Mesendoderm (in vitro differentiated cells): ENCODE data around the gene DYRK1A.
"Not testable (repeated sequence)": the region's sequence is repeated elsewhere in the genome, so short reads cannot be mapped to it uniquely, and the experiment has no call there.

Experiments
- DNase-seq: peaks from one replicate; pipeline ENCODE4 v3.0.0; 2013
- H2AK5ac ChIP-seq: 2 replicates; pipeline ENCODE4 v1.6.1; 2013; ENCODE audit warnings: low read length, inconsistent platforms
- H2BK120ac ChIP-seq: 2 replicates; pipeline ENCODE4 v1.6.1; 2013; ENCODE audit warnings: low read depth, mild to moderate bottlenecking, low read length, moderate library complexity, mixed read lengths
- H2BK15ac ChIP-seq: replicated peaks from 2 replicates; pipeline ENCODE4 v1.6.1; 2013; ENCODE audit warnings: low read depth, mild to moderate bottlenecking, moderate library complexity
- H2BK5ac ChIP-seq: 2 replicates; pipeline ENCODE4 v1.6.1; 2013; ENCODE audit warnings: low read length, inconsistent platforms
- H3K18ac ChIP-seq: 2 replicates; pipeline ENCODE4 v1.6.1; 2013; ENCODE audit warnings: mild to moderate bottlenecking, low read length, mixed read lengths
- H3K23ac ChIP-seq: one replicate; pipeline ENCODE4 v1.6.1; 2013; ENCODE audit warnings: low read length
- H3K27ac ChIP-seq: 2 replicates; pipeline ENCODE4 v1.5.1; 2013; ENCODE audit warnings: low read depth, mild to moderate bottlenecking, inconsistent platforms, low read length, moderate library complexity
- H3K27me3 ChIP-seq: 2 replicates; pipeline ENCODE4 v1.6.1; 2013; ENCODE audit warnings: low read length, control low read depth, mild to moderate bottlenecking, inconsistent platforms; ENCODE audit not compliant: insufficient read depth, poor library complexity
- H3K36me3 ChIP-seq: 2 replicates; pipeline ENCODE4 v1.6.1; 2013; ENCODE audit warnings: low read length, inconsistent platforms; ENCODE audit not compliant: control insufficient read depth, insufficient read depth
- H3K4ac ChIP-seq: one replicate; pipeline ENCODE4 v1.6.1; 2013; ENCODE audit warnings: low read depth, mild to moderate bottlenecking, low read length, moderate library complexity
- H3K4me1 ChIP-seq: 2 replicates; pipeline ENCODE4 v1.6.1; 2013; ENCODE audit warnings: low read depth, low read length, inconsistent platforms; ENCODE audit not compliant: control insufficient read depth
- H3K4me2 ChIP-seq: 2 replicates; pipeline ENCODE4 v1.6.1; 2013; ENCODE audit warnings: low read length
- H3K4me3 ChIP-seq: 2 replicates; pipeline ENCODE4 v1.5.1; 2013; ENCODE audit warnings: mild to moderate bottlenecking, low read length
- H3K56ac ChIP-seq: one replicate; pipeline ENCODE4 v1.6.1; 2013; ENCODE audit warnings: low read length
- H3K79me1 ChIP-seq: 2 replicates; pipeline ENCODE4 v1.6.1; 2013; ENCODE audit warnings: low read length, inconsistent platforms
- H3K79me2 ChIP-seq: 2 replicates; pipeline ENCODE4 v1.6.1; 2013; ENCODE audit warnings: mild to moderate bottlenecking, low read length; ENCODE audit not compliant: control insufficient read depth, insufficient read depth
- H3K9ac ChIP-seq: 2 replicates; pipeline ENCODE4 v1.6.1; 2013; ENCODE audit warnings: low read length, inconsistent platforms
- H4K5ac ChIP-seq: one replicate; pipeline ENCODE4 v1.6.1; 2013; ENCODE audit warnings: low read length
- H4K8ac ChIP-seq: one replicate; pipeline ENCODE4 v1.6.1; 2013; ENCODE audit warnings: low read depth, mild to moderate bottlenecking, control low read depth, low read length, moderate library complexity
- WGBS: extraction: QIAGEN DNeasy Blood & Tissue Kit; methylation state at CpG from one replicate; pipeline ENCODE4 v1.1.7; 2013; ENCODE audit warnings: low lambda C conversion rate, missing lambda C conversion rate; ENCODE audit not compliant: insufficient coverage; ENCODE audit errors: extremely low coverage; 5-methylcytosine and 5-hydroxymethylcytosine counted together

Gene DYRK1A

GRCh38 chr21:37538971-37539590 is 172.5 kb downstream of the DYRK1A start:
- Histone ChIP-seq H3K4me3 (no peak overlapping the region), H2BK15ac (no peak overlapping the region), H3K18ac (no peak overlapping the region), H3K4ac (no peak overlapping the region), H3K4me2 (no peak overlapping the region), H3K27ac (no peak overlapping the region), H3K36me3 (no peaks in the 10 kb centered on the region), H3K27me3 (no peaks in the 10 kb centered on the region), H3K4me1 (no peaks in the 10 kb centered on the region), H3K56ac (no peak overlapping the region), H3K79me2 (no peaks in the 10 kb centered on the region), H4K8ac (no peak overlapping the region), H2AK5ac (no peak overlapping the region), H3K9ac (no peak overlapping the region), H3K23ac (no peak overlapping the region), H2BK120ac (no peak overlapping the region), H4K5ac (no peak overlapping the region), H2BK5ac (no peak overlapping the region), H3K79me1 (no peaks in the 10 kb centered on the region)
- DNase-seq: no peak
- no CpG with 5 or more reads among the region's 5 CpGs for WGBS

- H3K56ac ChIP-seq, H3K18ac ChIP-seq, H3K9ac ChIP-seq, H4K5ac ChIP-seq, H3K4ac ChIP-seq, H3K27ac ChIP-seq, H3K79me1 ChIP-seq, H2BK15ac ChIP-seq, H3K4me2 ChIP-seq, H3K79me2 ChIP-seq, H2BK5ac ChIP-seq, H3K27me3 ChIP-seq, H3K4me1 ChIP-seq, DNase-seq, H2AK5ac ChIP-seq, H4K8ac ChIP-seq, H2BK120ac ChIP-seq, H3K4me3 ChIP-seq, H3K36me3 ChIP-seq, H3K23ac ChIP-seq: not testable (repeated sequence)
- no CpG with 5 or more reads among the region's 2 CpGs for WGBS
Measured at GRCh38 chr21:37541128-37541527, 174.6 kb downstream of the DYRK1A start.

GRCh38 chr21:37542512-37542911 is 175.9 kb downstream of the DYRK1A start:
- no peak overlapping the region for H3K9ac ChIP-seq
- no peak overlapping the region for H3K23ac ChIP-seq
- H2BK120ac ChIP-seq: no peak overlapping the region
- no peaks in the 10 kb centered on the region for H3K79me1 ChIP-seq
- peaks cover 2% of the 10 kb centered on the region for H3K4me1 ChIP-seq
- H3K4ac ChIP-seq: no peak overlapping the region
- no peak overlapping the region for H3K4me2 ChIP-seq
- no peaks in the 10 kb centered on the region for H3K27me3 ChIP-seq
- H2BK15ac ChIP-seq: no peak overlapping the region
- no peak overlapping the region for H3K27ac ChIP-seq
- no CpG with 5 or more reads among the region's 1 CpG for WGBS
- no peak overlapping the region for H3K4me3 ChIP-seq
- H4K8ac ChIP-seq: no peak overlapping the region
- H3K56ac ChIP-seq: no peak overlapping the region
- DNase-seq: no peak
- no peak overlapping the region for H3K18ac ChIP-seq
- H2AK5ac ChIP-seq: no peak overlapping the region
- H3K36me3 ChIP-seq: no peaks in the 10 kb centered on the region
- H4K5ac ChIP-seq: no peak overlapping the region
- no peak overlapping the region for H2BK5ac ChIP-seq
- no peaks in the 10 kb centered on the region for H3K79me2 ChIP-seq

- Histone ChIP-seq H3K4me1 (peaks cover 2% of the 10 kb centered on the region), H3K4me3 (no peak overlapping the region), H3K18ac (no peak overlapping the region), H4K5ac (no peak overlapping the region), H3K56ac (no peak overlapping the region), H2BK5ac (no peak overlapping the region), H2BK15ac (no peak overlapping the region), H4K8ac (no peak overlapping the region), H3K36me3 (no peaks in the 10 kb centered on the region), H3K79me1 (no peaks in the 10 kb centered on the region), H2AK5ac (no peak overlapping the region), H3K9ac (no peak overlapping the region), H3K4me2 (no peak overlapping the region), H3K79me2 (no peaks in the 10 kb centered on the region), H2BK120ac (no peak overlapping the region), H3K4ac (no peak overlapping the region), H3K23ac (no peak overlapping the region), H3K27me3 (no peaks in the 10 kb centered on the region), H3K27ac (no peak overlapping the region)
- WGBS: no CpG with 5 or more reads among the region's 22 CpGs
- no peak for DNase-seq
Measured at GRCh38 chr21:37546299-37546908, 179.8 kb downstream of the DYRK1A start.

- H3K4me1 ChIP-seq: peaks cover 2% of the 10 kb centered on the region
- no peak overlapping the region for H4K8ac ChIP-seq
- no peak overlapping the region for H2AK5ac ChIP-seq
- H3K4me2 ChIP-seq: no peak overlapping the region
- H2BK5ac ChIP-seq: no peak overlapping the region
- H3K4me3 ChIP-seq: no peak overlapping the region
- H3K79me2 ChIP-seq: no peaks in the 10 kb centered on the region
- H3K9ac ChIP-seq: no peak overlapping the region
- DNase-seq: no peak
- no peaks in the 10 kb centered on the region for H3K27me3 ChIP-seq
- no peak overlapping the region for H2BK15ac ChIP-seq
- no CpG with 5 or more reads among the region's 23 CpGs for WGBS
- no peaks in the 10 kb centered on the region for H3K79me1 ChIP-seq
- no peaks in the 10 kb centered on the region for H3K36me3 ChIP-seq
- H3K56ac ChIP-seq: peak overlapping the region; percentile 2
- no peak overlapping the region for H3K18ac ChIP-seq
- H3K4ac ChIP-seq: no peak overlapping the region
- H3K23ac ChIP-seq: no peak overlapping the region
- H3K27ac ChIP-seq: no peak overlapping the region
- no peak overlapping the region for H4K5ac ChIP-seq
- no peak overlapping the region for H2BK120ac ChIP-seq
Measured at GRCh38 chr21:37546949-37547614, 180.5 kb downstream of the DYRK1A start.
